Activated CD4-positive, alpha-beta T cell treated with anti-CD3 and anti-CD28 coated beads, Interleukin-2, Interleukin-6, amounts not matched to agents 100 ng/mL and 50 ng/mL, durations not matched to agents 16 hours and 8 hours (primary cell): ENCODE measurements around the gene ZNF621.
A peak's percentile ranks its signal among the peaks of the same experiment; 100 is the strongest.

Experiments
- DNase-seq: peaks from one replicate; pipeline ENCODE4 v3.0.0-alpha.2; 2020

Gene ZNF621

DNA sequence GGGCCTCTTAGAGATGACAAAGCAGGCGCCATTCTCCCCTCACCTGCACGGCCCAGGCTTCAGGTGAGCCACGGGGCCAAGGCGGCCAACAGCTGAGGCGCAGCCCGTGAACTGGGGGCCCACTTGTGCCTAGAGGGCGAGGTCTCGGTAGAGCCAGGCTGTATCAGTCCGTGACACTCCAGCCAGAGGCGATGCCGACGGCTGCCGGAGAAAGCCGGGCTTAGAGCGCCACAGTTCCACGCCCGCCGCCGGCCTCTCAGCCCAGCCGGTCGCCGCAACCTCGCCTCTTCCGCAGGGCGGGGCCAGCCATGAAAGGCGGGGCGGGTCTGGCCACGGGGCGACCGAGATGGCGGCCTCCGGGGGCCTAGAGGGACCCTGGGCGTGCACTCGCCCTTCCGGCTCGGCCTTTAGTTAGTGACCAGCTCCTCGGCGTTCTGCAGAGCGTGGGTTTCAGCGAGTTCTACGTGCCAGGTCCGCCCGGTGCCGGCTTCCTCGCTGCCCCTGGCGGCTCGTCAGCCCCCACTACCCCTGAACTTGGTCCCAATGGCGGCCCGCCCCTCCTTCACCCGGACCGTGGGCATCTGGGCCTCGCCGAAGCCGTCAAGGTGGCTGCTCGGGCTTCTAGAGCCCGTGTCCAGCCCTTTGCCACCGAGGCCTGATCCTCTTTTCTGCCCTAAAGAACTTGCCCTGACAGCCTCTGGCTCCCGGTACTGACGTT lies at the start of gene ZNF621:
Gene ZNF621 (plus strand): TSS at position 393 of the 718 bp plus-strand sequence. CDS start 881 bp downstream, outside the sequence.
- DNase-seq = peak; percentile 90

DNA sequence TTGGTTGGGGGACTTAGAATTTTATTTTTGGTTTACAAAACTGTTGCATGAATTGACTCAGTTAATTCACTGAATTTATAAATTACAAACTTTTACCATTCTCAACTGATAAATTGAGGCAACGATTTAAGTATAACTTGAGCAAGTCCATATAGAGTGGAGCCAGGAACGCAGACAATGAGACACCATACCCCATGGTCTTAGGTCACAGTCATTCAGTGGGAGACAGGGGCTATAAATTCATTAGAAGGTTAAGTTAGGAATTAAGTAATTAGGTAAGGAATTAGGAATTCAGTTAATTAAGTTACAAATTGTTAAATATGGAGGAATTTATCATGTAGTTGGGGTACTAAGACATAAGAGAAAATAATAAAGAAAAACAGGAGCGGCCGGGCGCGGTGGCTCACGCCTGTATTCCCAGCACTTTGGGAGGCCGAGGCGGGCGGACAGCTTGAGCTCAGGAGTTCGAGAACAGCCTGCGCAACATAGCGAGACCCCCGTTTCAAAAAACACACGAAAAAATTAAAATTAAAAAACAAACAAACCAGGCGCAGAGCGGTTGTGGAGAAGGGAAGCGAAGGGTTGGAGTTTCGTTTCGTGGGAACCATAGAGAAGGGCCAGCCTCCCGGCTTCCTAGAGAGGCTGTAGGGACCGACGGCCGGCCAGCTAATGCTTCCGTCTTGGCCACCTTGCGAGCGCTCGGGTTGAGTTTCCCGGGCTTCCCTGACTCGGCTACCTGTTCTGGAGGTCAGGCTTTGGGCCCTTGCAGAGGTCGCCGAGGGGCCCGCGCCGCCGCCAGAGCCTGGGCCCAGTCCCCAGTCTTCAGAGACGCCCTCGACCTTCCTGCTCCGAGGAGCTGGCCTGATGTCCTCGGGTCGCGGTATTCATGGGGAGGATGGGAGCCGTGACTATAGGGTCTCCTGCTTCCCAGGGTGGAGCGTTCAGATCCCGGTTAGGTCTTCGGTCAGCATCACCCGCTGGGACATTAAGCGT lies 48.0 kb upstream of the ZNF621 start, which contains the start of gene ZNF619:
Gene ZNF619 (plus strand): TSS at position 645 of the 993 bp plus-strand sequence. CDS start 858 bp downstream, outside the sequence.
- peak; percentile 68 for DNase-seq

- DNase-seq = no peak
Measured at GRCh38 chr3:40477666-40478065, 47.1 kb upstream of the ZNF621 start.

GRCh38 chr3:40487172-40487571 lies 37.6 kb upstream of the ZNF621 start:
- no peak for DNase-seq

GRCh38 chr3:40490916-40491315 lies 33.8 kb upstream of the ZNF621 start:
- no peak for DNase-seq

DNA sequence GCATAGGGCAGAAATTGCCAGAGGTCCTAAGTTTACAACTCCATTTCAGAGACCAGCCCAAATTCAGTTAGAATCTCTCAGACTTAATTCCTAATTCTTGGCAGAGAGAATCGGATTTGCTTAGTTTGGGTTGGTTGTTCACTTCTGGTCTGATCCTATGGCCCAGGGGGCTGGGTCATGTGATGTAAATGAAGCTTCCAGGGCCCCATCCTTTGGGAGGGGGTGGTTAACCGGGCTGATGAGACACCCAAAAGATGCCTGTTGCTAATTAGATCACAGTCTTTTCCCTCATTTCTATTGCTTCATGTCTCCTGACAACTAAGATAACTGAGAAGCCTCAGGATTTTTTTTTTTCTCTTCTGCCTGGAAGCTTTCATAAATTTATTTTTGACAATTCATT lies 30.1 kb upstream of the ZNF621 start:
- DNase-seq = no peak

- no peak for DNase-seq
Measured at GRCh38 chr3:40497288-40497687, 27.5 kb upstream of the ZNF621 start.

DNA sequence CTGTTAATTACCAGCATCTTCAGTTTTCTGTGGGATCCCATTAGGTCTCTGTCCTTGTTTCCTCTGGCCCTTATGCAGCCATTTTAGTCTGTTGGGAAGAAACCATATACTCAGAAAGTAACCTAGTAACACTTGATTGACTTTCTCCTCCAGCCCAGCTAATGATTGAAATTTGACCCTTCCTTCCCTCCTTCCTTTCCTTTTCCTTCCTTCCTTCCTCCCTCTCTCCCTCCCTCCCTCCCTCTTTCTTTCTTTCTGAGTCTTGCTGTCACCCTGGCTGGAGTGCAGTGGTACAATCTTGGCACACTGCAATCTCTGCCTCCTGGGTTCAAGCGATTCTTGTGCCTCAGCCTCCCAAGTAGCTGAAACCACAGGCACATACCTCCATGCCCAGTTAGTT lies 24.8 kb upstream of the ZNF621 start:
- no peak for DNase-seq

DNA sequence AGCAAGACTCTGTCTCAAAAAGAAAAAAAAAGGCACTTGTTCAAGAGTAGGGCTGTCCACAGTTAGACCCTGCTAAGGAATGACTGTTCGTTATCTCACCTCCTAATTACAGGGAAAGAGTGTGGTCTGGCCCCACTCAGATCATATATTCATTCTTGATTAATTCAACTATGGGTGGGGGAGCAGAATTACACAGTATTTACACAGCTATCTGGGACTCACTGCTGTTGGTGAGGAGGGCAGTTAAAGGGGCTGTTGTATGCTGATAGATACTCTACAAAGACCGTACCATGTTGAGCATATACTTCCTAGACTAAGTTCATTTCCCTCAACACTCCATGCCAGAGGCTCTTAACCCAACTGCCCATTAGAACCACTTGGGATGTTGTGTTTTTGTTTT lies 22.7 kb upstream of the ZNF621 start:
- DNase-seq = no peak

DNA sequence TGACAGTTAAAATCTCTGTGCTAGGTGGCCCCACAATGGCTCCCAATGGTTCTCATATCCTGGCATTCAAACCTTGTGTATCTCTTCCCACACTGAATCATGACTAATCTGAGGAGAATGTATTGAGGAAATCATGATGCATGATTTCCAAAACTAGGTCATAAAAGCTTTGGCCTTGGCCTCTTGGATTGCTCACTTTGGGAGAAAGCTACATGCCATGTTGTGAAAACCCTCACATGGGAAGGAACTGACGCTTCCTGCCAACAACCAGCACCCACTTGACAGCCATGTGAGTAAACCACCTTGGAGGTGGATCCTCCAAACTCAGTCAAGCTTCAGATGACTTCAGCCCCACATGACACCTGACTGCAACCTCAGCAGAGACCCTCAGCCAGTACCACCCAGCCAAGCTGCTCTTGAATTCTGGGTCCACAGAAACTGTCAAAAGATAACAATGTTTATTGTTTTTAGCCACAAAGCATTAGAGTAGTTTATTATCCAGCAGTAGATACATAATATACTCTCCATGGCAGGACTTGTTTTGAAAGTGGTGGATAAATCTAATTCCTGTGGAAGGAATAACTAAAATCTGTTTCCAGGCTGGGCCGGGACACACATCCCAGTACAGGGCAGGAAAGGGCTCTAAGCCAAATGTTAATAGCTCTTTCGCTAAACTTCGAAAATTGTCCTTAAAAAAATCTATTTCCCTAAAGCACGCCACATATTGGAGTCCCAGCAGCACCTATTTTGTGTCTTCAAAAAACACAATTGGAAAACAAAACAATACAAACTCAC lies 19.9 kb upstream of the ZNF621 start:
- DNase-seq = peak; percentile 10

- DNase-seq = peak; percentile 59
Measured at GRCh38 chr3:40505599-40506462, 18.9 kb upstream of the ZNF621 start, which contains the start of gene ZNF620. TSS of gene ZNF620 (plus strand) at chr3:40506039. CDS start at chr3:40506353, 314 bp downstream.

DNA sequence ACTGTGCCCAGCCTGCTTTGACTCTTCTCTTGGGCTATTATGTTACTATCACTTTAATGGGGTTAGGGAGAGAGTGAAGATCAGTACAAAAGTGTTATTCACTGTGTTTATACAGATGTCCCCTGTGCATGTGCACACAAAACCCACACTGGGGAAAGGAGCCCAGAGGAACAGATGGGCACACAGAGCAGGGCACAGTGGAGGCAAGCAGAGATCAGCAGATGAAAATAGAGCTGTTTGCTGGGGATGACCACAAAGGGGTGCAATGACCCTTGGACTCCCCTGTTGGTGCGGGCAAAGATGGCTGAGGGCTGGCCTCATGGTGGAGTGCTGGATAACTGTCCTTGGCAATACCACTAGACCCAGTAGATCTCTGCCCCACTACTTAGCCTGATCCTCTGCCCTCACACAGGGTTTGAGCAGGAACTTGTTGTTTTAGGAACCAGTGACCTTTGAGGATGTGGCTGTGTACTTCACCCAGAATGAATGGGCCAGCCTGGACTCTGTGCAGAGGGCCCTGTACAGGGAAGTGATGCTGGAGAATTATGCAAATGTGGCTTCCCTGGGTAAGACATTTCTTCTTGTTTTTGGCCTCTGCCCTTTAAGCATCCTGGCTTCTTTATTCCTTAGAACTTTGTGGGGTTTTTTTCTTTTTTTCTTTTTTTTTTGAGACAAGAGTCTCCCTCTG lies 13.6 kb upstream of the ZNF621 start:
- no peak for DNase-seq

- no peak for DNase-seq
Measured at GRCh38 chr3:40516201-40516600, 8.6 kb upstream of the ZNF621 start.

DNA sequence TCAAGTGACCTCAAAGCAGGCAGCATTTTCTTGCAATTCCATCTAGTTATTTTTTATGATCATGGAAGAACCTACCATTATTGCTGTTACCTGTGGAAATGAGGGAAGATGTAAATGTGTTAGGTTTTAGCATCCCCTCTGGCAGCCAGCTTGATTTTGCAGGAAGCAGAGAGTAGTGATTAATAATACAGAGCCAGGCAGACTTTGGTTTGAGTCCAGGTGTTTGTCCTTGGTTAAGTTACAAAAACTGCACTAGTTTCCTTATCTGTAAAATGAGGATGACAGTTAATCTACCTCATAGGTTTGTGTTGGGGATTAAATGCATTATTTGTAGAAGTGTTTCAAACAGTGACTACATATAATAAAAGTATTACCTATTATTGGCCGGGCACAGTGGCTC lies 6.7 kb upstream of the ZNF621 start:
- DNase-seq = no peak

DNA sequence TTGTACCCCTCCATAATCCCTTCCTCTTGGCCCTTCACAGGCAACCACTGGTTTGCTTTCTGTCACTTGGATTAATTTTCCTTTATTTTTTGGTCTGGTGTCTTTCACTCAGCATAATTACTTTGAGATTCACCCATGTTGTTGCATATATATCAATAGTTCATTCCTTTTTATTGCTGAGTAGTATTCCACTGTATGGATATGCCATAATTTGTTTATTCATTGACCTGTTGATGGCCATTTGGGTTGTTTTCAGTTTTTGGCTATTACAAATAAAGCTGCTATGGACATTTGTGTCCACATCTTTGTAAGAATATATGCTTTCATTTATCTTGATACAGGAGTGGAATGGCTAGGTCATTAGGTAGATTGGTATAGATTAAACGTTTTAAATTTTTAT lies 5.9 kb upstream of the ZNF621 start:
- no peak for DNase-seq

DNA sequence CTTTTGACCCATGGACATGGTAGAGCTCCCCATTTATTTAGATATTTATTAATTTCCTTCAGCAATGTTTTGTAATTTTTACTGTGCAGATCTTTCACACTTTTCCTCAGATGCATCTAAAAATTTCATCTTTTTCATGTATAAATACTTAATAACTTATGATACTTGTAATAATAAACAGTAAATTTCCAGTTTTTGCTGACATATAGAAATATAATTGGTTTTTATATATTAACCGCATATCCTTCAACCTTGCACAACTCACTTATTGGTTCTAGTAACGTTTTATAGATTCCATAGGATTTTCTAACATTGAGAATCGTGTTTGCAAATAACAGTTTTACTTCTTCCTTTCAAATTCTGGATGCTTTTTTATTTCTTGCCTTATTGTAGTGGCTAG lies 3.5 kb upstream of the ZNF621 start:
- DNase-seq = no peak

- DNase-seq = no peak
Measured at GRCh38 chr3:40523781-40524180, 979 bp upstream of the ZNF621 start.

DNA sequence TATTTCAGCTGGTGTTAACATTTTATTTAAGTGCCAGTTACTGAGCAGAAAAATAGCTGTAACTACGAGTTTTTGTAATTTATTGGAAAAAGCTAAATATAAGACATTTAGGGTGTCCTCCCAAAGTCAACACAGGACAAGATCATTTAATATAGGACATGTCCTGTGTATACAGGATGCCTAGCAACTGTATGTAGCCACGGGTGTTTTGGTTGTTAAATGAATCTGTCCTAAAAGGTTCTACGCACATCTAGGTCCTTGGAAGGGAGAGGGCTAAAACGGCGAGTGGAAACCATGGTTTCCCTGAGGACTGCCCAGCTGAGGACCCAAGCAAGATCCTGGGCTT lies 565 bp upstream of the ZNF621 start:
- DNase-seq = no peak

GRCh38 chr3:40528426-40528825 lies 3.7 kb downstream of the ZNF621 start:
- no peak for DNase-seq

GRCh38 chr3:40532252-40532651 lies 7.5 kb downstream of the ZNF621 start:
- DNase-seq = no peak

- no peak for DNase-seq
Measured at GRCh38 chr3:40534283-40534682, 9.5 kb downstream of the ZNF621 start.
